Kidney (tissue), 14 donors: Measurements from ENCODE around the gene TRIM41. TPM values are rescaled to one million over a fixed set of nuclear protein-coding genes. Genes with fewer than 3 reads are reported as not detected.

Experiments used
- DNase-seq, 5 donors: peaks; one replicate each; pipeline ENCODE4 v3.0.0-alpha.2; 2013 to 2020
- FAIRE-seq: peaks from 2 replicates; lab custom pipeline; 2012; peaks lifted over from hg19 to GRCh38; lab: Jason Lieb, UNC
- H3K27ac ChIP-seq, 2 donors: one replicate each; pipeline ENCODE4 v1.7.0; 2013; ENCODE audit warnings: low read depth in 2 of 2, low read length in 2 of 2, inconsistent platforms in 1 of 2
- H3K27me3 ChIP-seq: one replicate; pipeline ENCODE4 v1.7.1; 2013; ENCODE audit warnings: low read length, inconsistent platforms; ENCODE audit not compliant: control insufficient read depth, insufficient read depth
- H3K36me3 ChIP-seq, 3 donors: one replicate each; pipeline versions ENCODE4 v1.7.0 to v1.7.1; 2013; ENCODE audit warnings: low read length in 3 of 3, control low read depth in 1 of 3, inconsistent platforms in 1 of 3; ENCODE audit not compliant: insufficient read depth in 3 of 3, control insufficient read depth in 2 of 3
- H3K4me1 ChIP-seq, 3 donors: one replicate each; pipeline versions ENCODE4 v1.7.0 to v1.7.1; 2013; ENCODE audit warnings: low read length in 3 of 3, inconsistent platforms in 1 of 3, low read depth in 1 of 3; ENCODE audit not compliant: control insufficient read depth in 2 of 3, insufficient read depth in 2 of 3
- H3K4me3 ChIP-seq, 3 donors: one replicate each; pipeline versions ENCODE4 v1.7.0 to v1.8.1; 2013; ENCODE audit warnings: low read length in 3 of 3, control low read depth in 1 of 3, inconsistent platforms in 1 of 3
- H3K9ac ChIP-seq, 3 donors: one replicate each; pipeline versions ENCODE4 v1.7.0 to v1.7.1; 2013; ENCODE audit warnings: low read length in 3 of 3, control low read depth in 1 of 3, inconsistent platforms in 1 of 3
- H3K9me3 ChIP-seq, 3 donors: one replicate each; pipeline versions ENCODE4 v1.7.0 to v1.7.1; 2013; ENCODE audit warnings: low read length in 3 of 3, control low read depth in 1 of 3, inconsistent platforms in 1 of 3; ENCODE audit not compliant: control insufficient read depth in 2 of 3, insufficient read depth in 1 of 3
- intact Hi-C: fragments of 100-400 bp; cut with DNase I; formaldehyde crosslinking; loops from one replicate; pipeline ENCODE4 v1.11.1; 2022
- polyA plus RNA-seq: library from polyadenylated mRNA; stranded (reverse); fragments of 350-450 nt; fragmentation: Illumina TruSeq; extraction: RNeasy Lipid Tissue Mini Kit (QIAGEN cat#74804); gene quantifications from one replicate; pipeline ENCODE4 v1.2.3, GENCODE V29; 2014; ENCODE audit warnings: low read depth, low replicate concordance; ENCODE audit not compliant: insufficient read depth
- total RNA-seq: library from RNA; stranded (reverse); fragmentation: NEBNext Ultra II Directional; extraction: Animal tissue kit (Norgen Biotek cat#: 25700); gene quantifications from one replicate; pipeline ENCODE4 v1.2.1, GENCODE V29; 2021
- TF ChIP-seq, protein P1 (sequence below): IDR thresholded peaks from 3 replicates; pipeline ENCODE4 v1.5.1; 2012; ENCODE audit warnings: mild to moderate bottlenecking, moderate library complexity, borderline replicate concordance; ENCODE audit not compliant: insufficient read depth; ENCODE audit errors: extremely low read depth
- donor health status: control.
- donor health status: control.
- donor health status: control.
- donor health status: control.
- donor health status: control.
- donor health status: DM: yes; HTN: yes; CAD: no.
- donor health status: Normal renal cell carcinoma (clear cell type).

Gene TRIM41
- total and polyA plus RNA-seq, 2 donors from 2014 or later, result 21.8 to 34.9 TPM

DNA sequence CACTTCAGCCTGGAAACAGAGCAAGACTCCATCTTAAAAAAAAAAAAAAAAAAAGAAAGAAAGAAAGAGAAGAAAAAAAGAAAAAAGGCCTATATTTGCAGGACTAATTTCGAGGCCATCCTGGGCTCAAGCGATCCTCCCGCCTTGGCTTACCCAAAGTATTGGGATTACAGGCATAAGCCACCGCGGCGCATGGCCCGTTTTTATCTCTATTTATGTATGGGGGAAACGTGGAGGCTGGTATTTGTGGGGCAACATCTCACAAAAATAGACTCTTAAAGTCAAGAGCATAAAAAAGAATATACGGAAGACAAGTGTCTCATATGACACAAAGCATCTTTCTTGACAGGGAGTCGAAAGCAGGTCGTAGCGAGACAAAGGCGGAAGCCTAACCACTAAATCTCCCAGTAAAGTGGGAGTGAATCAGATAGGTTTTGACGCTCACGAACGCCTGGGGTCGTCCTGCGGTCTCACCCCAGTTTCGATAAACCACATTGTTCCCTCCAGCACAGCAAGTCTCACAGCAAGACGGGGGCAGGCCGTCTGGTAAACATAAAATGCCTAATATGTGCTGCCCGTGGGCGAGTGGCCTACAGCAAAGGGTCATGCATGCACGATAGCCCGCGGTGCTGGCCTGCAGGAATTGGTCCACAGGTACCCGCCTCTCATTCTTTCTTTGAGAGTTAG lies 1.8 kb upstream of the TRIM41 start:
- Histone ChIP-seq H3K36me3 (no peaks in the 10 kb centered on the region), H3K27me3 (peaks cover 1% of the 10 kb centered on the region), H3K9ac (peak overlapping the region in 1 of 3 donors; percentile 25), H3K9me3 (no peaks in the 10 kb centered on the region), H3K4me1 (peaks cover 0 to 16% (median 13%) of the 10 kb centered on the region in 3 donors), H3K27ac (no peak overlapping the region), H3K4me3 (peak overlapping the region in 2 of 3 donors; percentile 93 to 96)
- TF ChIP-seq, protein P1, sequence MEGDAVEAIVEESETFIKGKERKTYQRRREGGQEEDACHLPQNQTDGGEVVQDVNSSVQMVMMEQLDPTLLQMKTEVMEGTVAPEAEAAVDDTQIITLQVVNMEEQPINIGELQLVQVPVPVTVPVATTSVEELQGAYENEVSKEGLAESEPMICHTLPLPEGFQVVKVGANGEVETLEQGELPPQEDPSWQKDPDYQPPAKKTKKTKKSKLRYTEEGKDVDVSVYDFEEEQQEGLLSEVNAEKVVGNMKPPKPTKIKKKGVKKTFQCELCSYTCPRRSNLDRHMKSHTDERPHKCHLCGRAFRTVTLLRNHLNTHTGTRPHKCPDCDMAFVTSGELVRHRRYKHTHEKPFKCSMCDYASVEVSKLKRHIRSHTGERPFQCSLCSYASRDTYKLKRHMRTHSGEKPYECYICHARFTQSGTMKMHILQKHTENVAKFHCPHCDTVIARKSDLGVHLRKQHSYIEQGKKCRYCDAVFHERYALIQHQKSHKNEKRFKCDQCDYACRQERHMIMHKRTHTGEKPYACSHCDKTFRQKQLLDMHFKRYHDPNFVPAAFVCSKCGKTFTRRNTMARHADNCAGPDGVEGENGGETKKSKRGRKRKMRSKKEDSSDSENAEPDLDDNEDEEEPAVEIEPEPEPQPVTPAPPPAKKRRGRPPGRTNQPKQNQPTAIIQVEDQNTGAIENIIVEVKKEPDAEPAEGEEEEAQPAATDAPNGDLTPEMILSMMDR, result no peak
- peak in 1 of 5 donors; percentile 63 for DNase-seq
- no peak for FAIRE-seq
- intact Hi-C loops, result no loop called here

DNA sequence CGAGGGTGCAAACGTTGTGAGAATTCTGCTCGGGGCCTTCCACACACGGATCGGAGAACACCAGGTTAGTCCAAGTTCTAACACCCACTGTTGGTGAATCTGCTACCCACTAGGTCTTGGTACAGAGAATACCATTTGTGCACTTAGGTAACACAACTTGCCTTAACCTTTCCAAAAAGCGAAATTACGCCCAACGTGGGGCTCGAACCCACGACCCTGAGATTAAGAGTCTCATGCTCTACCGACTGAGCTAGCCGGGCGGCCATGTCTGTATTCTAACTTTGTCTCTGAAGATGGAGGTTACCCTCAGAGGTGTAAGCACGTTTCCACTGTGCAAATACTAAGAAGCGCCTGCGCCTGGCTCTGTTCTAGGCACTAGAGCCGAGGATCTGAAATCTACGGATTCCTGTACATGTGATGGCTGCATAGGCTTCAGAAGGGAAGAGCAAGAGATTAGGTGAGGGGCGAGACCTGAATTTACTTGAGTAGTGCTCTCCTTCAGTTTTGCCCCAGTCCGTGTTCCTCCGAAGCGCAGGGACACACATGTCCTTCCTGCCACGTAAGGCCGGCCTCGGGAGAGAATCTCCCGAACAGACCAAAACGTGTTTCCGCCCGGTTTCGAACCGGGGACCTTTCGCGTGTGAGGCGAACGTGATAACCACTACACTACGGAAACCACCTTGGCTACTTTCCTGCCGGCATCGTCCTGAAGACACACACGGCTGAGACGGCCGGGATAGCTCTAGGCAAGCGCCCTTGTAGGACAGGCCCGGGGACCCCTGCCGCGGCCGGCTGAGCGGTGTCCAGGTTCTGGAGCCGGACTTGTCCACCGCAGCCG lies 1.1 kb upstream of the TRIM41 start:
- TF ChIP-seq, protein P1, result no peak
- Histone ChIP-seq H3K27me3 (no peaks in the 10 kb centered on the region), H3K9ac (peak overlapping the region; percentile 75 to 88 (median 84)), H3K9me3 (no peaks in the 10 kb centered on the region), H3K36me3 (no peaks in the 10 kb centered on the region), H3K4me3 (peak overlapping the region; percentile 71 to 96 (median 93)), H3K27ac (peak overlapping the region; percentile 96), H3K4me1 (peaks cover 0 to 13% (median 9%) of the 10 kb centered on the region in 3 donors)
- intact Hi-C loops, result no loop called here
- FAIRE-seq (no peak), DNase-seq (peak; percentile 96 to 98 (median 96))

DNA sequence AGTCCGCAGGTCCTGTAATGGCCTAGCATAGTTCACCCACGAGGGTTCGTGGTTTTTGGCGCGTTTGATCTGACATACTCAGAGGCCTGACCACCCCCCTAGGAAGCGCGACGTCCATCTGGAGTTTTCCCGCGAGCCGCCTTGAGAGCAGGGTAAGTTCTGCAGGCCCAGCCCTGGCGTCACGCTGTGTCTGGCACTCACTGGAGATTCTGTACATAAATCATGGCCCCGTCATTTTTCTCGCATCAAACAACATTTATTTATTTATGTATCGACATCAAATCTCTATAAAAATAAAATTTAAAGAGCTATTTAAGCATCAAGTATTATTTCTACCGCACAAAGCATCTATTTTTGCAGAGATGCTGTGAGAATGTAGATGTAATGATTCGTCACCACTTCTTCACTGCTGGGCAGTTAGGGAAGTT lies 437 bp upstream of the TRIM41 start:
- TF ChIP-seq, protein P1, result no peak

More for the DNA sequence above, 437 bp upstream of the TRIM41 start:
- Histone ChIP-seq H3K36me3 (no peaks in the 10 kb centered on the region), H3K9ac (peak overlapping the region; percentile 75 to 88 (median 84)), H3K4me3 (peak overlapping the region; percentile 71 to 96 (median 93)), H3K27ac (peak overlapping the region; percentile 96), H3K4me1 (peaks cover 0 to 10% (median 9%) of the 10 kb centered on the region in 3 donors), H3K9me3 (no peaks in the 10 kb centered on the region), H3K27me3 (no peaks in the 10 kb centered on the region)
- intact Hi-C loops, result no loop called here
- no peak for FAIRE-seq
- DNase-seq, result peak in 1 of 5 donors; percentile 86
